AG10803 (cell line): ENCODE data around the gene ATP6V1F.

Source experiments
- DNase-seq: peaks from one replicate; pipeline ENCODE4 v3.0.0; 2010; ENCODE audit warnings: low read depth
- H3K4me3 ChIP-seq: 2 replicates; pipeline ENCODE4 v1.5.1; 2011; ENCODE audit warnings: mild to moderate bottlenecking, low read length, control low read depth
- CTCF ChIP-seq: conservative IDR thresholded peaks from 2 replicates; pipeline ENCODE4 v1.5.1; 2011; ENCODE audit warnings: mild to moderate bottlenecking, low read length, control low read depth, inconsistent platforms

Gene ATP6V1F

GRCh38 chr7:128872394-128872824 lies 9.8 kb downstream of the ATP6V1F start:
- TF ChIP-seq CTCF: no peak
- H3K4me3 ChIP-seq: no peak overlapping the region
- DNase-seq: no peak

DNA sequence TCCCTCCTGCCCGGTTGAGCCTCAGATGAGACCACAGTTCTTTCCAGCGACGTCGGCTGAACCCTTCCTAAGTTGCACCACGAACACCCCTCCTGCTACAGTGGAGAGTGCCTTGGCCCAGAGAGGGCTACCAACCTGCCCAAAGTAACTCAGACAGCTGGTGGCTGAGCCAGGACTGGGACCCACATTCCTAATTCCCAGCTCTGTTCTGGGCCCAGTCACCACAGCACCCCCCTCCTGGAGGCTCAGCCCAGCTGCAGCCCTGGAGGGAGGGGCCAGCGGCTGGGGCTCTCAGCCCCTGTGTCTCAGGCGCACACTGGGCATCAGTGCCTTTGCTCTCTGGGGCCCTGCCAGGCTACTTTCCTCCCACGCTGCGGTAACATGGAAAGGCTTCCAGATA lies 10.6 kb downstream of the ATP6V1F start:
- TF ChIP-seq CTCF: no peak
- H3K4me3 ChIP-seq: no peak overlapping the region
- no peak for DNase-seq

DNA sequence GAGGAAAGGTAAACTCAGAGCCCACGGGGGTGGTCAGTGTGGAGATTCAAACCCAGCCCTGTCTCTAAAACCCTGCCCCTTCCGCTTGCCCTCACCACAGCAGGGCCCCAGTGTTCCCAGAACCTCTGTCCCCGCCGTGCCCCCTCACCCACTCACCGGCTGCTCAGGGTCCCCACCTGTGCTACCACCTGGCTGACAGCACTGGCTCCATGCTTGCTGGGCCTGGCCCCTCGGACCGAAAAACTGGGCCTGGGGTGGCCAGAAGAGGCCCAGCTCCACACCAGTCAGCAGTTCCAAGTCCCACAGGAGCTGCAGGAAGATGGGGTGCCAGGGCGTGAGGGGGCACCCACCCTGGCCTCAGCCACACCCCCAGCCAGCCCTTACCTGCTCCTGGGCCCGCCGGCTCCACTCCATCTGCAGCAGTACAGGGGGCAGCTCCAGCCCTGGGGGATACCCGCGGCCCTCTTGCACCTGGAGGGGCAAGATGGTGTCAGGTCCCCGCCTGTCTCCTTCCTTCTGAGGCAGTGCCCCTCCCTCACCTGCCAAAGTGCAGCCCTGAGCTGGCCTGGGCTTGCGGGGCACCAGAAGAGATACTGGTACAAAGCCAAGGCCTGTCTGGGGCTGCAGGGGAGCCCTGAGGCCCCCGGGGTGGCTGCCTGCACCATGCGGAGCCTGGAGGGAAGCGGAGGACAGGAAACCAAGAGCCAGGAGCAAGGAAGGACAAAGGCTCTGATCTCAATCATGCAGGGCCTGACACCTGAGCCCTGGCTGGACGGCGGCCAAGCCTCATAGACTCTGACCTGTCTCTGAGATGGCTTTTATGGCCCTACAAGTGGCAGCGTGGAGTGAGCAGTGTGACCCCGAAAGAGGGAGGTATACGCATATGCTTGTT lies 11.7 kb downstream of the ATP6V1F start:
- H3K4me3 ChIP-seq: no peak overlapping the region
- DNase-seq: no peak
- TF ChIP-seq CTCF: no peak

GRCh38 chr7:128875523-128875948 lies 12.9 kb downstream of the ATP6V1F start:
- H3K4me3 ChIP-seq: no peak overlapping the region
- no peak for DNase-seq
- TF ChIP-seq CTCF: no peak

DNA sequence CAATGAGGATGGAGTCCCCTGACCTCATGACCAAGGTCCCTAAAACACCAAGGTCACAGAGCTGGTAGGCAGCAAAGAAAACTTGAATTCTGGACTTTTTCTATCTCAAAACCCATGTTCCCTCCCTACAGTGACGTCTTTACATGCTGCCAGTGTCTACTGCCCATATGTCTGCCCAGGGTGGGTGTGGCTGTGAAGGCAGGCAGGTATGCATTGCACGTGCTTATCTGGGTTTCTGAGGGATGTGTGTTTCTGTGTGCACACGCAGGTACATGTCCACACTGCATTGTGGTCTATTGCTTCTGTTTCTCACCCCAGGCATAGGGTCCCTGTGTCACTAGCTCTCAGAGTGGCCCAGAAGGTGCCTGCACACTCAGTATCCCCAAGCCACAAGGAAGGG lies 13.5 kb downstream of the ATP6V1F start:
- H3K4me3 ChIP-seq: no peak overlapping the region
- TF ChIP-seq CTCF: no peak
- DNase-seq: no peak

DNA sequence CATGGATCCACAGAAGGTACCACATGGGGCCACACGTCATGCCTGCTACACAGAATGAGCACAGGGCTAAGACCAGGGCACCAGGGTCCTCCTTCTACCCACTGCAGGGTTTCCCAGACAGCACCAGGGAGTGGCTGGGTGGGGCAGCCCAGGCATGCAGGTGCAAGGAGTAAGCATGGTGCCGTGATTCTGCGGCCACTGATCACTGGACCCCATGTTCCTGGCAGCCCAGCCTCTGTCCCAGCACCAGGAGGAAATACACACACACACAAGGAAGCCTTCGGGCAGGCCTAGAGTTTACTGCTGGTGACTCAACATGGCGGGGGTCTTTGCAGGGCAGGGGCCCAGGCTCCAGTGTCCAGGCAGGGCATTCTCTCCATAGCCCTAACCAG lies 13.9 kb downstream of the ATP6V1F start:
- no peak overlapping the region for H3K4me3 ChIP-seq
- no peak for DNase-seq
- TF ChIP-seq CTCF: no peak
